HG03469 (cell line): ENCODE data around the gene DPY19L3.
"Not testable (repeated sequence)": the region's sequence is repeated elsewhere in the genome, so short reads cannot be mapped to it uniquely, and the experiment has no call there.

Experiments
- ATAC-seq: cut with Tn5 transposase; IDR thresholded peaks from one replicate; pipeline ENCODE4 v1.9.1; 2021; ENCODE audit warnings: mild to moderate bottlenecking, moderate library complexity, moderate number of reproducible peaks; ENCODE audit not compliant: unreplicated experiment

The DPY19L3 gene

GRCh38 chr19:32396046-32396652 is 9.4 kb upstream of the DPY19L3 start:
- no peak for ATAC-seq

- ATAC-seq = no peak
These were observed 7.9 kb upstream of the DPY19L3 start for GRCh38 chr19:32397671-32398101.

GRCh38 chr19:32401992-32402391 is 3.6 kb upstream of the DPY19L3 start:
- no peak for ATAC-seq

GRCh38 chr19:32403291-32403995 is 2.1 kb upstream of the DPY19L3 start:
- no peak for ATAC-seq

- no peak for ATAC-seq
These were observed 1.2 kb upstream of the DPY19L3 start for GRCh38 chr19:32404213-32404932.

- no peak for ATAC-seq
These were observed 588 bp upstream of the DPY19L3 start for GRCh38 chr19:32404933-32405430.

DNA sequence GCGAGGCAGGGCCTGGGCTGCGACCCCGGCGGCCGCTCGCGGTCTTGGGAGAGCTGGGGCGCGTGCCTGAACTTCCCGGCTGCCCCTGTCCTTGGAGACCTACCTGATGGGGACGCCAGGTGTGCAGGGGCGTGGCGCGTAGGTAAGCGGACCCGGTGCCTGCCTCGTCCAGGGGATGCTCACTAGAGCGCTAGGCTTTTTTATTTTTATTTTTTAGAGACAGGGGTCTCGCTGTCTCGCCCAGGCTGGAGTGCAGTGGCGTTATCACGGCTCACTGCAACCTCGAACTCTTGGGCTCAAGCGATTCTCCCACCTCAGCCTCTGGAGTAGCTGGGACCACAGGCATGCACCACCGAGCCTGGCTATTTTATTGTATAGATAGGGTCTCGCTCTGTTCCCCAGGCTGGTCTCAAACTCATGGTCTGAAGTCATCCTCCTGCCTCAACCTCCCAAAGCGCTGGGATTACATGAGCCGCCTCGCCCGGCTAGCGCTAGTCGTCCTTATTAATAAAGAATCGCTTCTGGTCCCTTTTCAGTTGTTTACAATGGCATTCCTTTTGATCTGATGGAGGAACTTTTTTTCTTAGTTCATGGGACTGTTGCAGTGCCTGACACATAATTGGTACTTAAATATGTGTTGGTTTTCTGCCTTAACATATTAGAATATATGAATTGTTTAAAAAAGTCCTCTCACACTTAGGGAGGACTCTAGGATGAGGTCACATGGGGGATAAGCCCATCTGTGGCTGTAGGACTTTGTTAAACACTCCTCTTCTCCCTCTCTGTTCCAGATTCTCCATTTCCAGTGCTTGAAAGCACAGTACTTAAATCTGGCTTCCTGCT is 812 bp downstream of the DPY19L3 start:
- no peak for ATAC-seq

- no peak for ATAC-seq
These were observed 1.7 kb downstream of the DPY19L3 start for GRCh38 chr19:32407004-32407992.

GRCh38 chr19:32415246-32415645 is 9.7 kb downstream of the DPY19L3 start:
- ATAC-seq = no peak

- no peak for ATAC-seq
These were observed 10.1 kb downstream of the DPY19L3 start for GRCh38 chr19:32415669-32416068.

- no peak for ATAC-seq
These were observed 11.3 kb downstream of the DPY19L3 start for GRCh38 chr19:32416749-32417456.

GRCh38 chr19:32418155-32418554 is 12.6 kb downstream of the DPY19L3 start:
- no peak for ATAC-seq

- ATAC-seq = no peak
These were observed 16.2 kb downstream of the DPY19L3 start for GRCh38 chr19:32421589-32422361.

DNA sequence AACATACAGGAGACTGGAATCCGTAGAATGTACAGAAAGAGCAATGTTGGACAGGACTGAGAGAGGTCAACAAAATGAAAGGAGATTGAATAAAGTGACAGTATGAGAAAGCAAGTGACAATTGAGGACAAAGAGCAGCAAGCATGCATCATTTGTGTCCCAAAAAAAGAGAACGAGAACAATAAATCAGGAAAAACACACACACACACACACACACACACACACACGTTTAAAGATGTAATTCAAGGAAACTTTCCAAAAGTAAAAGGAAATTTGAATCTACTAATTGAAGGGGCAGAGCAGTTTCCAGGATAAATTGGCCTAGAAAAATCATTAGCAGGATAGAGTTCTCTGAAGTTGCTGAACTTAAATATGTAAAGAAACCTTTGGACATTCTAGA is 16.9 kb downstream of the DPY19L3 start:
- no peak for ATAC-seq

GRCh38 chr19:32423944-32424343 is 18.4 kb downstream of the DPY19L3 start:
- not testable (repeated sequence) for ATAC-seq

DNA sequence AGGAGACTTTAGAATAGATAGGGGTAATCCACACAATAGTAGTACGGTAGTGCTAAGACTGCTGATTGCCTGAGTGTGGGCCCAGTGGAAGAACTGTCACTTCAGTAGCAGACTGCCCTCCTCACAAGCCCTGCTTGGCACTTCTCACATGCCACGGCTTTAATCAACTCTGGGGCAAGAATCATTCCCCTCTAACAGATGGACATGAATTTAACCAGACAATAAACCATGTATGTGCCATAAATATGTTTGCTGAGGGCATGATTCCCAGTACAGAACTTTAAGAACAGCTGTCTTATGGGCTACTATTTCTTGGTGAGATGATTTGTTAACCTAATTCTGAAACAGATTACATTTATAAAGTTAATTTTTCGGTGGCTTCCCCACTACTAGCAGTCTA is 22.0 kb downstream of the DPY19L3 start:
- no peak for ATAC-seq

DNA sequence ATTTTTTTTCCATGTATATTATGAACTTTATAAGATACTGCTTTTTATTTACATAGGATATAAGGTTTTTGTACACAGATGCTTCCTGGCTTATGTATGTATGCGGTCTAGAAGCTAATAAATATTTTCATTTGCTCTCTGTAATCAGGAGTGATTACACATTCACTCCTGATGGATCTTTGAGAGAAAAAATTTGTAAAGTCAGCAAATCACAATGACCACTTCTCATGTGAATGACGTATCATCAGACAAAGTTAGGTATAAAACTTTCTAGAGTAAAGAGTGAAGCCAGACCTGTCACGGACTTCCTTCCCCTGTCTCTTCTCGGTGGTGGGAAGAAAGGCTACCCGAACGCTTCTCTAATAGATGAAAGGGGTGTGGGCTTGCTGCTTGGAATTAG is 31.1 kb downstream of the DPY19L3 start:
- ATAC-seq = no peak

DNA sequence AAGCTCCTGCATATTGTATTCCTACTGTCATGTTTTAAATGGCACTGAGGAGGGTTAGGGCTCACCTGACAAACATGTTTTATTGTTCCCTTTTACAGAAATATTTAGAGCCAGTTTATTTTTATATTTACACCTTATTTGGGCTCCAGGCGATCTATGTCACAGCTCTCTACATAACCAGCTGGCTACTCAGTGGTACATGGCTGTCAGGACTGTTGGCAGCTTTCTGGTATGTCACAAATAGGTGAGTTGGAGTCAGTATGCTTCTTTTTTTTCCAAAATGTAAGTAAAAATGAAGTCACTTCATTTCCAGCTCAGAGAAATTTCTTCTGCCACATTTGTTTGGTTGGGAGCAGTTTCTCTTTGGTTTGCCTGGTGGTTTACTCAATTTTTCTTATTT is 31.5 kb downstream of the DPY19L3 start:
- no peak for ATAC-seq
